ENCODE data around the gene OVOL2. TPM values are rescaled to one million over a fixed set of nuclear protein-coding genes. Genes with fewer than 3 reads are reported as not detected.

OVOL2 gene
- total RNA-seq, 3 donors from 2014 or later = 21.0 to 34.1 TPM; not detected in 1

DNA sequence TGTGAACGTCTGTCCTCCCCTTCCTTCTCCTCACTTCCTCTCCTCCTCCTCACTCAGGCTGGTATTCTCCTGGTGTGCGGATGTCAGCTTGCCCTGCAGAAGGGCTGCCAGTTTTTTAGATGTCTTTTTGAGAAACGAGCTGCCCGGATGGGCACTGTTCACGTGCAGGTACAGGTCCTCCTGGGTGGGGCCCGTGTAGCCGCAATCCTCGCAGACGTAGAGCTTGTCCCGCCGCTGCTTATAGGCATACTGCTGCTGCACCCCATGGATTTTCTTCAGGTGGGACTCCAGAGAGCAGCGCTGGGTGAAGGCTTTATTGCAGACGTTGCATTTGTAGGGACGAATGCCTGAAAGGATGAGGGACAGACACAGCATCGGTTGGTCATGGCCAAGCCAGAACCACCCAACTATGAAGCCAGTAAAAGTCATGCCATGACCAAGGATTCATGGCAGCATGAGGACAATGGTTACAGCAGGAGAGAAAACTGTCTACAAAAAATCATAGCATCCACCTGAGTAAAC is 33.0 kb downstream of the OVOL2 start:
- no peaks in the 10 kb centered on the region for H3K9me3 ChIP-seq
- intact Hi-C loops (cut with DNase I; ENCODE audit: low total_unique reads) = loop anchor here (1.0 kb wide), 1 partner anchor 15 kb away; no protein-coding TSS in a partner anchor
- no peaks in the 10 kb centered on the region for H3K27me3 ChIP-seq
- DNase-seq (ENCODE audit: low spot score in 2 of 2) = no peak
- no peak for TF ChIP-seq POLR2A (IDR thresholded peaks at IDR 0.05)
- TF ChIP-seq, protein P1, sequence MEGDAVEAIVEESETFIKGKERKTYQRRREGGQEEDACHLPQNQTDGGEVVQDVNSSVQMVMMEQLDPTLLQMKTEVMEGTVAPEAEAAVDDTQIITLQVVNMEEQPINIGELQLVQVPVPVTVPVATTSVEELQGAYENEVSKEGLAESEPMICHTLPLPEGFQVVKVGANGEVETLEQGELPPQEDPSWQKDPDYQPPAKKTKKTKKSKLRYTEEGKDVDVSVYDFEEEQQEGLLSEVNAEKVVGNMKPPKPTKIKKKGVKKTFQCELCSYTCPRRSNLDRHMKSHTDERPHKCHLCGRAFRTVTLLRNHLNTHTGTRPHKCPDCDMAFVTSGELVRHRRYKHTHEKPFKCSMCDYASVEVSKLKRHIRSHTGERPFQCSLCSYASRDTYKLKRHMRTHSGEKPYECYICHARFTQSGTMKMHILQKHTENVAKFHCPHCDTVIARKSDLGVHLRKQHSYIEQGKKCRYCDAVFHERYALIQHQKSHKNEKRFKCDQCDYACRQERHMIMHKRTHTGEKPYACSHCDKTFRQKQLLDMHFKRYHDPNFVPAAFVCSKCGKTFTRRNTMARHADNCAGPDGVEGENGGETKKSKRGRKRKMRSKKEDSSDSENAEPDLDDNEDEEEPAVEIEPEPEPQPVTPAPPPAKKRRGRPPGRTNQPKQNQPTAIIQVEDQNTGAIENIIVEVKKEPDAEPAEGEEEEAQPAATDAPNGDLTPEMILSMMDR (IDR thresholded peaks at IDR 0.05) = no peak
- no peak for TF ChIP-seq POLR2AphosphoS5 (IDR thresholded peaks at IDR 0.05)
- no peaks in the 10 kb centered on the region for H3K4me1 ChIP-seq
- H3K4me3 ChIP-seq = no peak overlapping the region
- H3K27ac ChIP-seq = no peak overlapping the region
- H3K36me3 ChIP-seq = no peaks in the 10 kb centered on the region

DNA sequence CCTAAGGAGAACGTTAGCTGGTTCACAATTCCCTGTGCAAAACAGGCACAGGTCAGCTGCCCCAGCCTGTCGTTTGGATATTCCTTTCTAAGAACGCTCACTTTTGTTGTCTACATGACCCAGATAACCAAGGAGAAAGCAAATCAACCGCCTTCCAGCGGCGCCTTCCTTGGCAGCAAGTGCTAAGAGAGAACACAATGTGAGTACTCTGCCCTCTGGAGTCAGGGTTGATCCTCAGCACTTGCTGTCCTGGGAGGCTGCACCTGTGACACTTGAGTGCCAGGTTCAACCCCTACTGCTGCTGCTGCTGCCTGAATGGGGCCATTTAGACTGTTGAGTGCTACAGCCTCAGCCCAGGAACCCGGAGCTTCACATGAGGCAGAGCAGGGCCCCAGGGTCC is 36.8 kb downstream of the OVOL2 start:
- no peak for DNase-seq (ENCODE audit: low spot score in 2 of 2)
- intact Hi-C loops (cut with DNase I; ENCODE audit: low total_unique reads) = no loop called here
- Histone ChIP-seq H3K4me1 (no peaks in the 10 kb centered on the region), H3K36me3 (no peaks in the 10 kb centered on the region), H3K4me3 (no peak overlapping the region), H3K9me3 (no peaks in the 10 kb centered on the region), H3K27me3 (no peaks in the 10 kb centered on the region), H3K27ac (no peak overlapping the region)
- TF ChIP-seq POLR2AphosphoS5 (IDR thresholded peaks at IDR 0.05) (no peak), POLR2A (IDR thresholded peaks at IDR 0.05) (no peak)
- TF ChIP-seq, protein P1 (IDR thresholded peaks at IDR 0.05) = no peak

DNA sequence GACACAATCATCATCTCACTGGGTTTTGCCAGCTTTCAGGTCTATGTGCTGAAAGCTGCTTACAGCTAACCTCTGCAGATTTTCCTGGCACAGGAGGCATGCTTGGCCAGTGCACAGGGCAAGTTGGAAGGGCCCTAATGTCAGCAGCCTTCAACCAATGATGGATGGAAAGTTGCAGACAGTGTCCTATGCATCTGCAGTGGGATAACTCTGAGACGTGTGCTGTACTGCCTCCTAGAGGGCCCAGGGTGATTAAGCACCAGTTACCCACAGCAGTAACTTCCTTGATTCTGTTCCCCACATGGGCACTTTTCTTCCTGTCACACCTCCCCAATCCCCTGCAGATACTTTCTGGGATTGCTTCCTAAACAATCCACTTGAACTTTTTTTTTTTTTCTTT is 38.6 kb downstream of the OVOL2 start:
- intact Hi-C loops (cut with DNase I; ENCODE audit: low total_unique reads) = no loop called here
- no peaks in the 10 kb centered on the region for H3K9me3 ChIP-seq
- no peaks in the 10 kb centered on the region for H3K36me3 ChIP-seq
- H3K4me3 ChIP-seq = no peak overlapping the region
- DNase-seq (ENCODE audit: low spot score in 2 of 2) = no peak
- H3K4me1 ChIP-seq = no peaks in the 10 kb centered on the region
- H3K27ac ChIP-seq = no peak overlapping the region
- TF ChIP-seq POLR2A (IDR thresholded peaks at IDR 0.05) = no peak
- no peak for TF ChIP-seq POLR2AphosphoS5 (IDR thresholded peaks at IDR 0.05)
- TF ChIP-seq, protein P1 (IDR thresholded peaks at IDR 0.05) = no peak
- no peaks in the 10 kb centered on the region for H3K27me3 ChIP-seq

DNA sequence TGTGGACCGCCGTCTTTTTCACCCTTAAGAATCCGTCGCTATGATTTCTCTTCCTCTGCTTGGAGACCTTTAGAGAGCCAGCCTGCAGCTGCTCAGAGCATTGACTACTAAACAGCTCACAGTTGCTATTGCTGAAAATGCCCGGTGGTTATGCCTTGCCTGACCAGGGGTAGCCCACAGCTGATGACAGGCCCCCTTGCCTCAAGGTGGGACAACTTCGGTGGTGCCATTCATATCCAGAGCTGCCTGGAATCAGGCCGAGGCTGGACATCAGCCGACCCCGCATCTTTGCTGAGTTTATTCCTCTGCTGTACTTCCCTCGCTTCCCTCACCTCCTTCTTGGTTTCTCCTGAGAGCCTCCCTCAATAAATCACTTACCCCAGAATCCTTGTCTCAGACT is 39.6 kb downstream of the OVOL2 start:
- intact Hi-C loops (cut with DNase I; ENCODE audit: low total_unique reads) = no loop called here
- Histone ChIP-seq H3K36me3 (no peaks in the 10 kb centered on the region), H3K4me1 (no peaks in the 10 kb centered on the region), H3K27me3 (no peaks in the 10 kb centered on the region), H3K9me3 (no peaks in the 10 kb centered on the region), H3K4me3 (no peak overlapping the region), H3K27ac (no peak overlapping the region)
- no peak for DNase-seq (ENCODE audit: low spot score in 2 of 2)
- TF ChIP-seq, protein P1 (IDR thresholded peaks at IDR 0.05) = no peak
- no peak for TF ChIP-seq POLR2AphosphoS5 (IDR thresholded peaks at IDR 0.05)

DNA sequence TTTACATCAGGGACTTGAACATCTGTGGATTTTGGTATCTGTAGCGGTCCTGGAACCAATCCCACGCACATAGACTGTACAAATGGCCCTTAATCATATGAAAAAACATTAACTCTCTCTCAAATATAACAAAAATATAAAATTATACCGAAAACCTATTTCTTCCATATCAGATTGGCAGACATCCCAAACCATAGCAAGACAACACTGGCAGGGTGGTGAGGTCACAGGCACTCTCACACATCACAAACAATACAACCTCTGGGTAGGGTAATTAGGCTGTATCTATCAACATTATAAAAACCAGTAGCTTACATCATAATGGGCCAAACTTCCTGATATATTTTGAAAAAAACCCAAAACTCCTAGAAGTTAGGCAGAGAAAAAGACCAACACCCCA is 40.9 kb downstream of the OVOL2 start:
- H3K36me3 ChIP-seq = no peaks in the 10 kb centered on the region
- TF ChIP-seq, protein P1 (IDR thresholded peaks at IDR 0.05) = no peak
- TF ChIP-seq POLR2AphosphoS5 (IDR thresholded peaks at IDR 0.05) (no peak), POLR2A (IDR thresholded peaks at IDR 0.05) (no peak)
- no peak overlapping the region for H3K27ac ChIP-seq
- DNase-seq (ENCODE audit: low spot score in 2 of 2) = no peak
- no peak overlapping the region for H3K4me3 ChIP-seq
- intact Hi-C loops (cut with DNase I; ENCODE audit: low total_unique reads) = no loop called here
- H3K4me1 ChIP-seq = no peaks in the 10 kb centered on the region
- H3K27me3 ChIP-seq = no peaks in the 10 kb centered on the region
- H3K9me3 ChIP-seq = no peaks in the 10 kb centered on the region
